Prostate gland (tissue), 2 donors: Measurements from ENCODE around the gene UBALD2.
"Not testable (repeated sequence)": the region's sequence is repeated elsewhere in the genome, so short reads cannot be mapped to it uniquely, and the experiment has no call there.

Experiments used
- CTCF ChIP-seq, 4 experiments: fragments of 200-600 bp in 2 of 4; fragments of 450-650 bp in 2 of 4; sonication (generic) in 2 of 4; IDR thresholded peaks; 1 replicate in 3 of 4; 2 replicates in 1 of 4; pipeline ENCODE4 v1.5.1; 2016 to 2019; ENCODE audit warnings: antibody characterized with exemption in 4 of 4, mild to moderate bottlenecking in 2 of 4, moderate library complexity in 2 of 4
- POLR2A ChIP-seq: fragments of 450-650 bp; IDR thresholded peaks from one replicate; pipeline ENCODE4 v1.6.1; 2016; ENCODE audit warnings: antibody characterized with exemption, mild to moderate bottlenecking

DNA sequence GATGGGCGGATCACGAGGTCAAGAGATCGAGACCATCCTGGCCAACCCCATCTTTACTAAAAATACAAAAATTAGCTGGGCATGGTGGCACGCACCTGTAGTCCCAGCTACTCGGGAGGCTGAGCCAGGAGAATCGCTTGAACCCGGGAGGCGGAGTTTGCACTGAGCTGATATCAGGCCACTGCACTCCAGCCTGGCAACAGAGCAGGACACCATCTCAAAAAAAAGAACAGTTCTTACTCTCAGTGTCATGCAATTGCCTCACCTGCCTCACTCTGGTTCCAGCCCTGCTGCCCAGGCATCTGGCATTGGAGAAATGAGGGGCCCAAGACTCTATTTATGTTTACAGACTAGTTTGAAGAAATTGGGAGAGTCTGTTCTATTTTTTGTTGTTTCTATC is 20.4 kb upstream of the UBALD2 start:
- not testable (repeated sequence) for TF ChIP-seq CTCF (IDR thresholded peaks at IDR 0.05); POLR2A
